Smooth muscle cell (in vitro differentiated cells): Measurements from ENCODE around the gene APCDD1L. TPM values are rescaled to one million over a fixed set of nuclear protein-coding genes. Genes with fewer than 3 reads are reported as not detected.

ENCODE experiments used
- DNase-seq: peaks from one replicate; lab custom pipeline; 2025; ENCODE audit not compliant: unreplicated experiment; lab: John Stamatoyannopoulos, UW
- H2AFZ ChIP-seq: fragments of 200-600 bp; sonication (generic); 2 replicates; pipeline ENCODE4 v1.6.0; 2016; ENCODE audit warnings: antibody characterized with exemption, low read depth, mild to moderate bottlenecking
- H3F3A ChIP-seq: fragments of 200-600 bp; sonication (generic); 2 replicates; pipeline ENCODE4 v1.6.0; 2017; ENCODE audit warnings: antibody characterized with exemption, low read depth
- H3K27ac ChIP-seq: fragments of 200-600 bp; sonication (generic); 2 replicates; pipeline ENCODE4 v1.5.1; 2016; ENCODE audit warnings: low read depth, mild to moderate bottlenecking
- H3K27me3 ChIP-seq: fragments of 200-600 bp; sonication (generic); 2 replicates; pipeline ENCODE4 v1.6.1; 2016; ENCODE audit warnings: low read depth, mild to moderate bottlenecking
- H3K36me3 ChIP-seq: fragments of 200-600 bp; sonication (generic); 2 replicates; pipeline ENCODE4 v1.5.1; 2016; ENCODE audit warnings: low read depth
- H3K4me1 ChIP-seq: fragments of 200-600 bp; sonication (generic); 2 replicates; pipeline ENCODE4 v1.5.1; 2016; ENCODE audit warnings: low read depth
- H3K4me2 ChIP-seq: fragments of 200-600 bp; sonication (generic); 2 replicates; pipeline ENCODE4 v1.6.0; 2016; ENCODE audit warnings: mild to moderate bottlenecking
- H3K4me3 ChIP-seq: fragments of 200-600 bp; sonication (generic); 2 replicates; pipeline ENCODE4 v1.5.1; 2016; ENCODE audit warnings: mild to moderate bottlenecking
- H3K79me2 ChIP-seq: fragments of 200-600 bp; sonication (generic); 2 replicates; pipeline ENCODE4 v1.6.0; 2016; ENCODE audit warnings: low read depth, mild to moderate bottlenecking
- H3K9ac ChIP-seq: fragments of 200-600 bp; sonication (generic); 2 replicates; pipeline ENCODE4 v1.6.0; 2016; ENCODE audit warnings: low read depth
- H3K9me3 ChIP-seq: fragments of 200-600 bp; sonication (generic); replicated peaks from 2 replicates; pipeline ENCODE4 v1.5.1; 2016; ENCODE audit warnings: low read depth
- H4K20me1 ChIP-seq: fragments of 200-600 bp; sonication (generic); 2 replicates; pipeline ENCODE4 v1.6.0; 2016; ENCODE audit warnings: low read depth
- CTCF ChIP-seq: fragments of 200-600 bp; sonication (generic); IDR thresholded peaks from 2 replicates; pipeline ENCODE4 v1.5.1; 2017; ENCODE audit warnings: borderline replicate concordance, mild to moderate bottlenecking, antibody characterized with exemption; ENCODE audit not compliant: insufficient read depth, poor library complexity, severe bottlenecking
- WGBS: methylation state at CpG from one replicate; pipeline ENCODE4 v1.1.7; 2016; ENCODE audit warnings: low lambda C conversion rate; 5-methylcytosine and 5-hydroxymethylcytosine counted together
- polyA plus RNA-seq: library from polyadenylated mRNA; unstranded; fragments of >200 nt; fragmentation: Nextera tagmentation; extraction: Ambion mirVana; gene quantifications from 2 replicates; pipeline ENCODE4 v1.2.1, GENCODE V29; 2016
- total RNA-seq: library from RNA; depleted of rRNA; stranded (reverse); fragments of >200 nt; gene quantifications from 2 replicates; pipeline ENCODE4 v1.2.3, GENCODE V29; 2014

The APCDD1L gene
- total and polyA plus RNA-seq, 2 experiments from 2014 or later = 9.4 to 18.3 TPM

- TF ChIP-seq CTCF = no peak
- no peak overlapping the region for H3K4me3 ChIP-seq
- no peaks in the 10 kb centered on the region for H3F3A ChIP-seq
- H3K27ac ChIP-seq = no peak overlapping the region
- H3K4me2 ChIP-seq = no peak overlapping the region
- H3K4me1 ChIP-seq = peaks cover 16% of the 10 kb centered on the region
- no peaks in the 10 kb centered on the region for H3K9me3 ChIP-seq
- no peaks in the 10 kb centered on the region for H3K27me3 ChIP-seq
- no peaks in the 10 kb centered on the region for H3K36me3 ChIP-seq
- no peaks in the 10 kb centered on the region for H3K79me2 ChIP-seq
- H2AFZ ChIP-seq = no peak overlapping the region
- no peaks in the 10 kb centered on the region for H4K20me1 ChIP-seq
- H3K9ac ChIP-seq = no peak overlapping the region
- WGBS = 94% methylated on average over 8 of the region's 8 CpGs
- no peak for DNase-seq
Measured at GRCh38 chr20:58551631-58552030, 36.4 kb upstream of the APCDD1L start.

GRCh38 chr20:58550275-58551059 lies 35.3 kb upstream of the APCDD1L start:
- Histone ChIP-seq H3F3A (no peaks in the 10 kb centered on the region), H3K9ac (peak overlapping the region; percentile 36), H3K36me3 (no peaks in the 10 kb centered on the region), H2AFZ (peak overlapping the region; percentile 28), H3K4me3 (no peak overlapping the region), H3K9me3 (no peaks in the 10 kb centered on the region), H3K4me2 (peak overlapping the region; percentile 67), H3K27ac (peak overlapping the region; percentile 68), H3K27me3 (no peaks in the 10 kb centered on the region), H4K20me1 (no peaks in the 10 kb centered on the region), H3K4me1 (peaks cover 16% of the 10 kb centered on the region), H3K79me2 (no peaks in the 10 kb centered on the region)
- TF ChIP-seq CTCF = no peak
- 48% methylated on average over 17 of the region's 17 CpGs for WGBS
- no peak for DNase-seq

- Histone ChIP-seq H3K9ac (peak overlapping the region; percentile 36), H2AFZ (peak overlapping the region; percentile 28), H3K27ac (peak overlapping the region; percentile 68), H3K4me2 (peak overlapping the region; percentile 67), H3K4me1 (peaks cover 17% of the 10 kb centered on the region), H3K36me3 (no peaks in the 10 kb centered on the region), H3K4me3 (no peak overlapping the region), H4K20me1 (no peaks in the 10 kb centered on the region), H3F3A (no peaks in the 10 kb centered on the region), H3K79me2 (no peaks in the 10 kb centered on the region), H3K27me3 (no peaks in the 10 kb centered on the region), H3K9me3 (no peaks in the 10 kb centered on the region)
- TF ChIP-seq CTCF = no peak
- 89% methylated on average over 13 of the region's 13 CpGs for WGBS
- no peak for DNase-seq
Measured at GRCh38 chr20:58549231-58550209, 34.3 kb upstream of the APCDD1L start.
